GM12801 (cell line): ENCODE data around the gene ZNF438.

Source experiments
- TF ChIP-seq, protein P1 (sequence below): IDR thresholded peaks from one replicate; pipeline ENCODE4 v1.5.1; 2011; ENCODE audit warnings: control low read depth; ENCODE audit not compliant: insufficient read length; ENCODE audit errors: extremely low read depth

ZNF438 gene

DNA sequence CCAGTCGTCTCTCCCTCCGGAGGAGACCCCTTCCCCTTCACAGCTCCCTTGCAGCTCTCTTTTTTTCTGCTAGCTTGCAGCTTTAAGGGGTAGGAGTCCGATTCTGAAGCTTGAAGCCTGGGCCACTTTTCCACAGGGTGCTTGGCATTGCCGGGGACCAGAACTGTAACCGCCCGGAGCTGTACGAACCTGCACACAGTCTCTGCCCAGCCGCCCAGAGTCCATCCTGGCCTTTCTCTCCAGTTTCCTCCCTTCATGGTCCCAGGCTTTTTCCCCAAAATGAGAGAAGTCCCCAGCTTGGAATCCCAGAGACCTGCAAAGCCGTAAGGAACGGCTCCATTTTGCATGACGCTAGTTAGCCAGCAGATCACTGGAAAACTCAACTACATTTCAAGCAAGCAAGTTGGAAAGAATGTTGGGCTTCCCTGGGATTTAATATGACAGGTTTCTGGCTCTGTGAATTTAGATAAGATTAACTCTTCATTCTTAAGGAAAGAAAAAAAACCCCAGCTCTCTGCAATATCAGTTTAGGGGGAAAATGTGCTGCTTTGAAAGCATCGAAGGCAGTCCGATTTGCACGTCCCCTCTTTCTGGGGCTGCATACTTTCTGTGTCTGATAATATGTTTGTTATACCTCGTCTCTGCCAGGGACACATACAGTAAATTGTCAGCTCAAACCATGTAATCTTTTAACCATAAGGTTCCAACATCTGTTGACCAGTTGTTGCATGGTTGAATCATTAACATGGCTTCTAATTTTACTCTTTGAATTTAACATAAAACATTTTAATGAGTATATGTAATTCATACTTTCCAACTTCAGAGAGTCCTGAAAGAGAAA, 212.1 kb downstream of the ZNF438 start:
- TF ChIP-seq, protein P1, sequence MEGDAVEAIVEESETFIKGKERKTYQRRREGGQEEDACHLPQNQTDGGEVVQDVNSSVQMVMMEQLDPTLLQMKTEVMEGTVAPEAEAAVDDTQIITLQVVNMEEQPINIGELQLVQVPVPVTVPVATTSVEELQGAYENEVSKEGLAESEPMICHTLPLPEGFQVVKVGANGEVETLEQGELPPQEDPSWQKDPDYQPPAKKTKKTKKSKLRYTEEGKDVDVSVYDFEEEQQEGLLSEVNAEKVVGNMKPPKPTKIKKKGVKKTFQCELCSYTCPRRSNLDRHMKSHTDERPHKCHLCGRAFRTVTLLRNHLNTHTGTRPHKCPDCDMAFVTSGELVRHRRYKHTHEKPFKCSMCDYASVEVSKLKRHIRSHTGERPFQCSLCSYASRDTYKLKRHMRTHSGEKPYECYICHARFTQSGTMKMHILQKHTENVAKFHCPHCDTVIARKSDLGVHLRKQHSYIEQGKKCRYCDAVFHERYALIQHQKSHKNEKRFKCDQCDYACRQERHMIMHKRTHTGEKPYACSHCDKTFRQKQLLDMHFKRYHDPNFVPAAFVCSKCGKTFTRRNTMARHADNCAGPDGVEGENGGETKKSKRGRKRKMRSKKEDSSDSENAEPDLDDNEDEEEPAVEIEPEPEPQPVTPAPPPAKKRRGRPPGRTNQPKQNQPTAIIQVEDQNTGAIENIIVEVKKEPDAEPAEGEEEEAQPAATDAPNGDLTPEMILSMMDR: no peak

DNA sequence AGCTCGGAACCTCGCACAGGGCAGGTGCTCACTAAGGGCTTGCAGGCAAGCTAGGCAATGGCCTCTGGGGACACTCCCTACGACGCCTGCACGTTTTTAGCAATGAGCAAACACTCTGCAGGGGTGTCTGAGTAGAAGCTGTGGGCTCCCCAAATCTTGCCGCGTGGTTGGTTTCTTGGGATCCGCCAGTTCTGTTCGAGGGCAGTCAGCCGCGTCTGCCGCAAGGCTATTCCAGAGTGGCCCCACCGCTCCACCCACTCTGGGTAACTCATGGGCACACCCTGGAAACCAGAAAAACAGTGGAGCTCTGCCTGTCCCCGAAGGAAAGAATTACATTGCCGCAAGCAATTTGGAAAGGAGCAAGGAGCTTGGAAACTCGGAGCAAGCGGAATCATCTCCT, 212.8 kb downstream of the ZNF438 start:
- TF ChIP-seq, protein P1: no peak

DNA sequence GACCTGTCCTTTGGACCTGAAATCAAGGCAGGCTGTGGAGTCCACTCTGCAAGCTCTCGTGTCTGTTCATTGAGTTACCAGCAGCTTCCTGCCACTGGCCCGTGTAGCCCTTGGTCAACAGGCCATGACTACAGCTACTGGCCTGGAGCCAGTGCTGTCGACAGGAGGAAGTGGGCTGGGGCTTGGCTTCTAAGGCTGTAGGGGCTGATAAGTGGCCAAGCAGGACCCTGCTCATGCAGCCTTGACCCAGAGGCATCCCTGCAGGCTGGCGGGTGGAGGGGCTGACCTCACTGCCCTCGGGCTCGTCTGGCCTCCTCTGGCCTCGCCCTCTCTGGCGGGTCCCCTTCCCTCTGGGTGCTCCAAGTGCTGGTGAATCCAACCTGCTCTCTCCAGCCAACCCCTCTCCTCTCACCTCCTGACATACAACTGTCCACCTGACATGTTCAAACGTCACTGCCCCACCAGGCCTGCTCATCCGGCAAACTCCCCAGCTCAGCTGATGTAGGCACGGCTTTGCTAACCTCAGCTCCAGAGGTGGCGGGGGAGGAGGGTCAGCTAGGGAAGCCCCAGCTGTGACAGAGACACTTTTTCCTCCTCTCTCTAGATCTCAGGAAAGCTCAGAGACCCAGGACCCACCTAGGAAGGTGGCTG, 213.5 kb downstream of the ZNF438 start:
- TF ChIP-seq, protein P1: no peak

DNA sequence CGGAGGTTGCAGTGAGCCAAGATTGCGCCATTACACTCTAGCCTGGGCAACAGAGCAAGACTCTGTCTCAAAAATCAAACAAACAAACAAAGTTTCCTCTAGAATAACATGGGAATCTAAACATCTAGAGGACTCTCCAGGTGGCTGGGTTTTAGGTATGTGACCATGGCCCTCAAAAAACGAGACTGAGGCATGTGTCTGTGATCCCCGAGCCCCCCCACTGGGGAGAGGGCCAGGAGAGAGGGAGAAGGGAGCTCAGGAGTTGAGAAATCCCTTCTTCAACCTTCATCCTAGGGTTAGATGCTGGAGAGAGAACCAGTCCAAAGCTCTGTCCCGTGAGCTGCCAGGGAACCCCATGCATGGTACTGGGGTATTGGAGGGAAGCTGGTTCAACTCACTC, 214.1 kb downstream of the ZNF438 start:
- TF ChIP-seq, protein P1: no peak

DNA sequence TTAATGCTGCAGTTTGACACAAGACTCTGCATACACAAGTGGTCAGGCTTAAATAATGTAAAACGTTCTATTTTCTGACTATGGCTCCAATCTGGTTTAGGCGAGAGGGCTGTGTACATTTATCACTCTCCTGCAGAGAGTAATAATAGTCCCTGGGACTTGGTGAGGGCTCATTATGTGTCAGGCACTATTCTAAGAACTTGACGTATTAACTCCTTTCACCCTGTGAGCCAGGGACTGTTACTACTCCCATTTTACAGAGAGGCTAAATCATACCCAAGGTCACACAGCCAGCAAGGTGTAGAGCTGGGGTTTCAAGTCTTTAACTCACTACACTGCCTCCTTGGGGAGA, 214.9 kb downstream of the ZNF438 start:
- TF ChIP-seq, protein P1: no peak

DNA sequence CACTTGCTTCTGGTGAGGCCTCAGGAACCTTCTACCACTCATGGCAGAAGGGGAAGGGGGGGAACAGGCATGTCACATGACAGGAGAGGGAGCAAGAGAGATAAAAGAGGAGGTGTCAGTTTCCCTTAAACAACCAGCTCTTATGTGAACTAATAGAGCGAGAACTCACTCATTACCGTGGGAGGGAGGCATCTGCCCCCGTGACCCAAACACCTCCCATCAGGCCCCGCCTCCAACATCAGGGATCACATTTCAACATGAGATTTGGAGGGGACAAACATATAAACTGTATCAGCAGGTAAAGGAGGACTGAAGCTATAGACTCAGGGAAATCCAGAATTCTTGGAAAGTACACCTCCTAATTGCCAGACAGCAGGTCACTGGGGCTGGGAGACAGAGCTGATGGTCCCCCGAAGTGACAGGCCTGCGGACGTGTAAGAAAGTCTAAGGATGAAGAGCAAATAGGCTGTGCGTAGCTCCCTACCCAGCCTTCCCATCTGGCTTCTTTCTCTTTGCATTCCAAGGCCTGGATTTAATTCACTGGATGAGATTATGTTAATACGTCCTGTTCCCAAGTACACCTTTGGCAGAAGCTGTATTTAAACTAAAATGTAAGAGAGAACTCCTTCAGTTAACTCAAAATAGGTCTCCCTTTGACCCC, 215.4 kb downstream of the ZNF438 start:
- TF ChIP-seq, protein P1: no peak

DNA sequence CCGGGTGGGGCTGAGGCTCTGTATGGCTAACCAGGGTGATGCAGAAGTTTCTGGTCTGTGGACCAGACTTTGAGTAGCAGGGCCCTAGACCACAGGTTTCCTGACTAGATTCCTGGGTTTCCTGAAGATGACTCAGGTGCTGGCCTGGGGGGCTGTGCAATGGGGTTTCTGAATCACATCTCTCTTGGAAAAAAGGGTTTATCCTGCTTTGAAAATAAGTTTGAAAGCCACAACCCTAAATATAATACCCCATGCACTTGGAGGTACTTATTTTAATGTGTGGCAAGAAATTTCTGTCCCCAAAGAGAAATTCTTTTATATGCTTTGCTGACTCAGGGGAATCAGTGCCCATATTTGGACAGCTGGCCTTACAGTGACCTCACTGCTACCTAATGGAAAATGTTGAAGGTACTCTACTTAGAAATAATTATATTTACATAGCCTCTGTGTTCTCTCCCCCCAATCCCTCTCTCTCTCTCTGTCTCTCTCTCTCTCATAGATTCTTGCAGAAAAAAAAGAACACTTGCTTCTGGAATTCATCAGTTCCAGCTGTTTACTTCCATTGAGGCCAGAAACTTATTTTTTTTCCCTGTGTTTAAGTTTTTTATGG, 217.7 kb downstream of the ZNF438 start:
- TF ChIP-seq, protein P1: no peak
